K562 (cell line): ENCODE measurements around the gene ZNF814. TPM values are rescaled to one million over a fixed set of nuclear protein-coding genes. Genes with fewer than 3 reads are reported as not detected.

Source experiments
- ATAC-seq: fragments of 200-7000 bp; cut with Tn5 transposase; 3 replicates; pipeline ENCODE4 v1.9.1; 2020; ENCODE audit warnings: moderate library complexity
- BruUV-seq: library from RNA; stranded (reverse); fragments of 400-500 nt; replicated peaks from 2 replicates; lab custom pipeline; 2021; lab: Mats Ljungman, UMichigan
- CTCF ChIA-PET: fragments of 300-600 bp; formaldehyde crosslinking; extraction: SDS; loops from one replicate; lab custom pipeline; 2021; ENCODE audit warnings: low intra/inter-chr PET ratio; lab: Yijun Ruan, JAX
- POLR2A ChIA-PET: fragments of 300-600, 350-650 bp; sonication (Branson Sonifier 250); formaldehyde crosslinking; extraction: SDS; loops from one replicate; lab custom pipeline; 2021; ENCODE audit warnings: antibody characterized with exemption, inconsistent platforms; lab: Yijun Ruan, JAX
- DNase-seq, 4 experiments: peaks; one replicate each; pipeline versions ENCODE4 v3.0.0 to v3.0.0-alpha.2; 2011 to 2018; ENCODE audit warnings: low spot score in 3 of 4, mixed read lengths in 3 of 4; ENCODE audit errors: extremely low read depth in 1 of 4
- FAIRE-seq: peaks from 2 replicates; lab custom pipeline; 2011; peaks lifted over from hg19 to GRCh38; lab: Jason Lieb, UNC
- H2AFZ ChIP-seq: 2 replicates; pipeline ENCODE4 v1.6.0; 2011; ENCODE audit warnings: low read depth, low read length, control low read depth, inconsistent platforms
- H3K27ac ChIP-seq: fragments of 200-600 bp; 3 replicates; pipeline ENCODE4 v1.8.0; 2011; ENCODE audit warnings: low read depth, mild to moderate bottlenecking, control low read depth, inconsistent platforms, low read length, moderate library complexity, mixed read lengths; ENCODE audit errors: extremely low read depth
- H3K27me3 ChIP-seq, 2 experiments: fragments of 300-600 bp in 1 of 2; 2 replicates in 1 of 2; 3 replicates in 1 of 2; pipeline versions ENCODE4 v1.6.0 to v1.8.0; 2011; ENCODE audit warnings: inconsistent platforms in 2 of 2, low read length in 2 of 2, mild to moderate bottlenecking in 1 of 2, mixed read lengths in 1 of 2, moderate library complexity in 1 of 2; ENCODE audit not compliant: control insufficient read depth in 2 of 2, insufficient read depth in 2 of 2
- H3K36me3 ChIP-seq: fragments of 300-600 bp; 3 replicates; pipeline ENCODE4 v1.8.0; 2011; ENCODE audit warnings: mild to moderate bottlenecking, low read length, inconsistent platforms; ENCODE audit not compliant: control insufficient read depth, insufficient read depth
- H3K4me1 ChIP-seq, 2 experiments: fragments of 200-600 bp in 1 of 2; replicated peaks in 1 of 2; 2 replicates in 1 of 2; 3 replicates in 1 of 2; pipeline versions ENCODE4 v1.5.1 to v1.8.0; 2011; ENCODE audit warnings: inconsistent platforms in 2 of 2, low read length in 2 of 2, mild to moderate bottlenecking in 1 of 2, mixed read lengths in 1 of 2, moderate library complexity in 1 of 2; ENCODE audit not compliant: control insufficient read depth in 2 of 2, insufficient read depth in 2 of 2
- H3K4me2 ChIP-seq: 2 replicates; pipeline ENCODE4 v1.6.1; 2011; ENCODE audit warnings: low read length, control low read depth, inconsistent platforms, mixed read lengths; ENCODE audit not compliant: insufficient read depth
- H3K4me3 ChIP-seq: fragments of 200-600 bp; sonication (generic), shearing (Covaris generic); 2 replicates; pipeline ENCODE4 v1.5.1; 2016; ENCODE audit warnings: control low read depth, inconsistent platforms
- H3K79me2 ChIP-seq: fragments of 200-600 bp; 3 replicates; pipeline ENCODE4 v1.8.0; 2011; ENCODE audit warnings: low read length, inconsistent platforms; ENCODE audit not compliant: control insufficient read depth, insufficient read depth
- H3K9ac ChIP-seq, 2 experiments: 2 replicates each; pipeline versions ENCODE4 v1.6.0 to v1.6.1; 2011; ENCODE audit warnings: low read depth in 2 of 2, low read length in 2 of 2, control low read depth in 1 of 2, inconsistent platforms in 1 of 2, mild to moderate bottlenecking in 1 of 2, mixed read lengths in 1 of 2; ENCODE audit not compliant: insufficient read depth in 1 of 2
- H3K9me1 ChIP-seq: one replicate; pipeline ENCODE4 v1.6.0; 2011; ENCODE audit warnings: inconsistent platforms, mild to moderate bottlenecking, low read length, moderate library complexity; ENCODE audit not compliant: control insufficient read depth, insufficient read depth
- H3K9me3 ChIP-seq: replicated peaks from 2 replicates; pipeline ENCODE4 v1.5.1; 2011; ENCODE audit warnings: low read depth, low read length, inconsistent platforms; ENCODE audit not compliant: control insufficient read depth, insufficient read depth
- H4K20me1 ChIP-seq: replicated peaks from 2 replicates; pipeline ENCODE4 v1.6.1; 2011; ENCODE audit warnings: low read length, inconsistent platforms, mixed read lengths; ENCODE audit not compliant: control insufficient read depth, insufficient read depth
- MEF2D ChIP-seq: conservative IDR thresholded peaks from 2 replicates; pipeline ENCODE4 v1.6.1; 2016; ENCODE audit warnings: low read depth, missing genetic modification characterization, missing compliant biosample characterization
- MTF1 ChIP-seq: fragments of 250-450 bp; sonication (Bioruptor Pico); IDR thresholded peaks from 2 replicates; pipeline ENCODE4 v1.9.0; 2021; ENCODE audit warnings: moderate library complexity, mild to moderate bottlenecking, inconsistent platforms, borderline replicate concordance
- TCFL5 ChIP-seq: fragments of 250-450 bp; sonication (Bioruptor Pico); conservative IDR thresholded peaks from 2 replicates; pipeline ENCODE4 v1.6.1; 2021; ENCODE audit warnings: mild to moderate bottlenecking, moderate library complexity, matching md5 sums
- WGBS: fragments of 100-300 bp; shearing (Covaris generic); methylation state at CpG from one replicate; pipeline ENCODE4 v1.1.6; 2016; ENCODE audit warnings: low coverage, mixed read lengths; ENCODE audit not compliant: insufficient coverage; ENCODE audit errors: missing lambda C conversion rate; 5-methylcytosine and 5-hydroxymethylcytosine counted together
- in situ Hi-C: fragments of 300-500 bp; cut with MboI; formaldehyde crosslinking; loops from 4 replicates; pipeline ENCODE4 v1.15.0; 2018; ENCODE audit warnings: inconsistent platforms, mixed read lengths
- intact Hi-C: fragments of 100-400 bp; cut with micrococcal nuclease; formaldehyde crosslinking; loops from 2 replicates; pipeline ENCODE4 v1.14.2; 2022
- polyA plus RNA-seq, 8 experiments: library from polyadenylated mRNA; depleted of rRNA in 4 of 8; stranded (reverse) in 5 of 8; unstranded in 3 of 8; fragments of >200 nt; fragmentation: Nextera tagmentation in 2 of 8; fragmentation: Illumina TruSeq in 1 of 8; extraction: Ambion mirVana in 2 of 8; extraction: Trizol in 1 of 8; gene quantifications; 2 replicates each; pipeline versions ENCODE4 v1.2.1 to v1.2.3, GENCODE V29; 2011 to 2014; ENCODE audit warnings: inconsistent platforms in 1 of 8, missing spikeins in 1 of 8
- total RNA-seq, 7 experiments: library from RNA; depleted of rRNA in 6 of 7; stranded (reverse); fragments of >200 nt in 6 of 7; fragmentation: Illumina TruSeq in 2 of 7; extraction: Trizol in 2 of 7; gene quantifications; 2 replicates each; pipeline versions ENCODE4 v1.2.1 to v1.2.3, GENCODE V29; 2011 to 2021; ENCODE audit warnings: low replicate concordance in 1 of 7
- TF ChIP-seq, protein P1 (sequence below), 3 experiments: IDR thresholded peaks in 2 of 3; conservative IDR thresholded peaks in 1 of 3; 2 replicates each; pipeline ENCODE4 v1.5.1; 2011 to 2012; ENCODE audit warnings: low read length in 3 of 3, mild to moderate bottlenecking in 3 of 3, control low read depth in 2 of 3, improper control_type of control experiment in 1 of 3, inconsistent platforms in 1 of 3, low read depth in 1 of 3, mixed read lengths in 1 of 3, moderate library complexity in 1 of 3; ENCODE audit not compliant: insufficient read depth in 2 of 3

The ZNF814 gene
- total and polyA plus RNA-seq, 9 of the 15 experiments (the other 6 are each of a cell fraction or from before 2014, with no cell fraction given), result 0.42 to 3.5 (median 1.9) TPM

DNA sequence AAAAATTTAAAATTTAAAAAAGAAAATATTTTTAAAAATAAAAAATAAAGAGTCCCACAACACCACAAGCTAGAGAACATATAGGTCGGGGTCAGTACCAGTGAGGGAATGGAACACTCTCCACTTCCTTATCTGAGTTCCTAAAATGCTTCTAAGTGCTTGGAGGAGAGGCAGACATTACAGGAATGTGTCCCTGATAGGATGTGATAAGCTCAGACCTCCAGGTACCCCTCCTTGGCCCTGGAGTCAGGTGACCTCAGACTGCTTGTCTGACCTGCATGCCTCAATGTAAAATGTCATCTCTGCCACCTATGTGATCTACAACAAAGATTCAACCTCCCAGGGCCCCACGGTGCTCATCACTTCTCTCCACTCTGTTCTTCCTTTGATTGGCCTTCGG lies 2.8 kb downstream of the ZNF814 start:
- H3K27me3 ChIP-seq, result no peaks in the 10 kb centered on the region
- CTCF ChIA-PET, result no interaction called here
- DNase-seq (no peak), ATAC-seq (no peak)
- no peak for TF ChIP-seq MEF2D
- no peak for TF ChIP-seq MTF1 (CRISPR knock-in tag)
- no peak for TF ChIP-seq TCFL5
- TF ChIP-seq, protein P1, sequence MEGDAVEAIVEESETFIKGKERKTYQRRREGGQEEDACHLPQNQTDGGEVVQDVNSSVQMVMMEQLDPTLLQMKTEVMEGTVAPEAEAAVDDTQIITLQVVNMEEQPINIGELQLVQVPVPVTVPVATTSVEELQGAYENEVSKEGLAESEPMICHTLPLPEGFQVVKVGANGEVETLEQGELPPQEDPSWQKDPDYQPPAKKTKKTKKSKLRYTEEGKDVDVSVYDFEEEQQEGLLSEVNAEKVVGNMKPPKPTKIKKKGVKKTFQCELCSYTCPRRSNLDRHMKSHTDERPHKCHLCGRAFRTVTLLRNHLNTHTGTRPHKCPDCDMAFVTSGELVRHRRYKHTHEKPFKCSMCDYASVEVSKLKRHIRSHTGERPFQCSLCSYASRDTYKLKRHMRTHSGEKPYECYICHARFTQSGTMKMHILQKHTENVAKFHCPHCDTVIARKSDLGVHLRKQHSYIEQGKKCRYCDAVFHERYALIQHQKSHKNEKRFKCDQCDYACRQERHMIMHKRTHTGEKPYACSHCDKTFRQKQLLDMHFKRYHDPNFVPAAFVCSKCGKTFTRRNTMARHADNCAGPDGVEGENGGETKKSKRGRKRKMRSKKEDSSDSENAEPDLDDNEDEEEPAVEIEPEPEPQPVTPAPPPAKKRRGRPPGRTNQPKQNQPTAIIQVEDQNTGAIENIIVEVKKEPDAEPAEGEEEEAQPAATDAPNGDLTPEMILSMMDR (IDR thresholded peaks at IDR 0.05 in 2 of 3, conservative IDR thresholded peaks at IDR 0.05 in 1 of 3; ENCODE audit: insufficient read depth in 2 of 3, low read depth in 1 of 3, low read length in 3 of 3), result no peak
- TF ChIP-seq, all 486 proteins: peak for 0
- Histone ChIP-seq H3K9ac (no peak overlapping the region), H3K4me3 (no peak overlapping the region), H3K9me3 (peaks cover 4% of the 10 kb centered on the region), H4K20me1 (no peaks in the 10 kb centered on the region), H3K4me2 (no peak overlapping the region), H3K79me2 (no peaks in the 10 kb centered on the region), H3K27ac (no peak overlapping the region), H2AFZ (no peak overlapping the region), H3K9me1 (no peaks in the 10 kb centered on the region), H3K4me1 (peaks cover 0 to 5% of the 10 kb centered on the region in 2 experiments; a peak in 2 of 5 replicates), H3K36me3 (no peaks in the 10 kb centered on the region)
- in situ Hi-C loops (no loop called here), intact Hi-C loops (no loop called here)
- POLR2A ChIA-PET, result no interaction called here
- FAIRE-seq, result no peak
- BruUV-seq, result no TSS peak
- WGBS, result 7% methylated on average over 3 of the region's 3 CpGs
